K562 (cell line): Measurements from ENCODE around the gene DBNDD1. TPM values are rescaled to one million over a fixed set of nuclear protein-coding genes. Genes with fewer than 3 reads are reported as not detected.

Experiments used
- ATAC-seq: fragments of 200-7000 bp; cut with Tn5 transposase; 3 replicates; pipeline ENCODE4 v1.9.1; 2020; ENCODE audit warnings: moderate library complexity
- BruUV-seq: library from RNA; stranded (reverse); fragments of 400-500 nt; replicated peaks from 2 replicates; lab custom pipeline; 2021; lab: Mats Ljungman, UMichigan
- CTCF ChIA-PET: fragments of 300-600 bp; formaldehyde crosslinking; extraction: SDS; loops from one replicate; lab custom pipeline; 2021; ENCODE audit warnings: low intra/inter-chr PET ratio; lab: Yijun Ruan, JAX
- POLR2A ChIA-PET: fragments of 300-600, 350-650 bp; sonication (Branson Sonifier 250); formaldehyde crosslinking; extraction: SDS; loops from one replicate; lab custom pipeline; 2021; ENCODE audit warnings: antibody characterized with exemption, inconsistent platforms; lab: Yijun Ruan, JAX
- DNase-seq, 4 experiments: peaks; one replicate each; pipeline versions ENCODE4 v3.0.0 to v3.0.0-alpha.2; 2011 to 2018; ENCODE audit warnings: low spot score in 3 of 4, mixed read lengths in 3 of 4; ENCODE audit errors: extremely low read depth in 1 of 4
- FAIRE-seq: peaks from 2 replicates; lab custom pipeline; 2011; peaks lifted over from hg19 to GRCh38; lab: Jason Lieb, UNC
- H2AFZ ChIP-seq: 2 replicates; pipeline ENCODE4 v1.6.0; 2011; ENCODE audit warnings: low read depth, low read length, control low read depth, inconsistent platforms
- H3K27ac ChIP-seq: fragments of 200-600 bp; 3 replicates; pipeline ENCODE4 v1.8.0; 2011; ENCODE audit warnings: low read depth, mild to moderate bottlenecking, control low read depth, inconsistent platforms, low read length, moderate library complexity, mixed read lengths; ENCODE audit errors: extremely low read depth
- H3K27me3 ChIP-seq, 2 experiments: fragments of 300-600 bp in 1 of 2; 2 replicates in 1 of 2; 3 replicates in 1 of 2; pipeline versions ENCODE4 v1.6.0 to v1.8.0; 2011; ENCODE audit warnings: inconsistent platforms in 2 of 2, low read length in 2 of 2, mild to moderate bottlenecking in 1 of 2, mixed read lengths in 1 of 2, moderate library complexity in 1 of 2; ENCODE audit not compliant: control insufficient read depth in 2 of 2, insufficient read depth in 2 of 2
- H3K36me3 ChIP-seq: fragments of 300-600 bp; 3 replicates; pipeline ENCODE4 v1.8.0; 2011; ENCODE audit warnings: mild to moderate bottlenecking, low read length, inconsistent platforms; ENCODE audit not compliant: control insufficient read depth, insufficient read depth
- H3K4me1 ChIP-seq, 2 experiments: fragments of 200-600 bp in 1 of 2; replicated peaks in 1 of 2; 2 replicates in 1 of 2; 3 replicates in 1 of 2; pipeline versions ENCODE4 v1.5.1 to v1.8.0; 2011; ENCODE audit warnings: inconsistent platforms in 2 of 2, low read length in 2 of 2, mild to moderate bottlenecking in 1 of 2, mixed read lengths in 1 of 2, moderate library complexity in 1 of 2; ENCODE audit not compliant: control insufficient read depth in 2 of 2, insufficient read depth in 2 of 2
- H3K4me2 ChIP-seq: 2 replicates; pipeline ENCODE4 v1.6.1; 2011; ENCODE audit warnings: low read length, control low read depth, inconsistent platforms, mixed read lengths; ENCODE audit not compliant: insufficient read depth
- H3K4me3 ChIP-seq: fragments of 200-600 bp; sonication (generic), shearing (Covaris generic); 2 replicates; pipeline ENCODE4 v1.5.1; 2016; ENCODE audit warnings: control low read depth, inconsistent platforms
- H3K79me2 ChIP-seq: fragments of 200-600 bp; 3 replicates; pipeline ENCODE4 v1.8.0; 2011; ENCODE audit warnings: low read length, inconsistent platforms; ENCODE audit not compliant: control insufficient read depth, insufficient read depth
- H3K9ac ChIP-seq, 2 experiments: 2 replicates each; pipeline versions ENCODE4 v1.6.0 to v1.6.1; 2011; ENCODE audit warnings: low read depth in 2 of 2, low read length in 2 of 2, control low read depth in 1 of 2, inconsistent platforms in 1 of 2, mild to moderate bottlenecking in 1 of 2, mixed read lengths in 1 of 2; ENCODE audit not compliant: insufficient read depth in 1 of 2
- H3K9me1 ChIP-seq: one replicate; pipeline ENCODE4 v1.6.0; 2011; ENCODE audit warnings: inconsistent platforms, mild to moderate bottlenecking, low read length, moderate library complexity; ENCODE audit not compliant: control insufficient read depth, insufficient read depth
- H3K9me3 ChIP-seq: replicated peaks from 2 replicates; pipeline ENCODE4 v1.5.1; 2011; ENCODE audit warnings: low read depth, low read length, inconsistent platforms; ENCODE audit not compliant: control insufficient read depth, insufficient read depth
- H4K20me1 ChIP-seq: replicated peaks from 2 replicates; pipeline ENCODE4 v1.6.1; 2011; ENCODE audit warnings: low read length, inconsistent platforms, mixed read lengths; ENCODE audit not compliant: control insufficient read depth, insufficient read depth
- CTCF ChIP-seq, 3 experiments: IDR thresholded peaks in 2 of 3; conservative IDR thresholded peaks in 1 of 3; 2 replicates each; pipeline ENCODE4 v1.5.1; 2011 to 2012; ENCODE audit warnings: low read length in 3 of 3, mild to moderate bottlenecking in 3 of 3, control low read depth in 2 of 3, improper control_type of control experiment in 1 of 3, inconsistent platforms in 1 of 3, low read depth in 1 of 3, mixed read lengths in 1 of 3, moderate library complexity in 1 of 3; ENCODE audit not compliant: insufficient read depth in 2 of 3
- GABPB2 ChIP-seq: fragments of 250-450 bp; sonication (Bioruptor Pico); conservative IDR thresholded peaks from 2 replicates; pipeline ENCODE4 v1.5.1; 2021; ENCODE audit warnings: mild to moderate bottlenecking
- KLF1 ChIP-seq: fragments of 450-650 bp; IDR thresholded peaks from 2 replicates; pipeline ENCODE4 v1.6.1; 2016; ENCODE audit warnings: missing genetic modification characterization, missing compliant biosample characterization
- POLR2G ChIP-seq: fragments of 200-400 bp; formaldehyde crosslinking; IDR thresholded peaks from 2 replicates; pipeline ENCODE4 v1.6.1; 2017; ENCODE audit warnings: low read depth, mild to moderate bottlenecking, antibody characterized with exemption, low read length, moderate library complexity
- WGBS: fragments of 100-300 bp; shearing (Covaris generic); methylation state at CpG from one replicate; pipeline ENCODE4 v1.1.6; 2016; ENCODE audit warnings: low coverage, mixed read lengths; ENCODE audit not compliant: insufficient coverage; ENCODE audit errors: missing lambda C conversion rate; 5-methylcytosine and 5-hydroxymethylcytosine counted together
- in situ Hi-C: fragments of 300-500 bp; cut with MboI; formaldehyde crosslinking; loops from 4 replicates; pipeline ENCODE4 v1.15.0; 2018; ENCODE audit warnings: inconsistent platforms, mixed read lengths
- intact Hi-C: fragments of 100-400 bp; cut with micrococcal nuclease; formaldehyde crosslinking; loops from 2 replicates; pipeline ENCODE4 v1.14.2; 2022
- polyA plus RNA-seq, 8 experiments: library from polyadenylated mRNA; depleted of rRNA in 4 of 8; stranded (reverse) in 5 of 8; unstranded in 3 of 8; fragments of >200 nt; fragmentation: Nextera tagmentation in 2 of 8; fragmentation: Illumina TruSeq in 1 of 8; extraction: Ambion mirVana in 2 of 8; extraction: Trizol in 1 of 8; gene quantifications; 2 replicates each; pipeline versions ENCODE4 v1.2.1 to v1.2.3, GENCODE V29; 2011 to 2014; ENCODE audit warnings: inconsistent platforms in 1 of 8, missing spikeins in 1 of 8
- total RNA-seq, 7 experiments: library from RNA; depleted of rRNA in 6 of 7; stranded (reverse); fragments of >200 nt in 6 of 7; fragmentation: Illumina TruSeq in 2 of 7; extraction: Trizol in 2 of 7; gene quantifications; 2 replicates each; pipeline versions ENCODE4 v1.2.1 to v1.2.3, GENCODE V29; 2011 to 2021; ENCODE audit warnings: low replicate concordance in 1 of 7
- TF ChIP-seq, protein P1 (sequence below): sonication (generic); formaldehyde crosslinking; IDR thresholded peaks from 2 replicates; pipeline ENCODE4 v1.9.0; 2022; ENCODE audit warnings: mild to moderate bottlenecking, missing genetic modification reagents

DBNDD1 gene
- total and polyA plus RNA-seq, 9 of the 15 experiments (the other 6 are each of a cell fraction or from before 2014, with no cell fraction given) = 0.55 to 13.0 (median 5.8) TPM

- POLR2A ChIA-PET = interaction anchor here (0.6 to 1.4 kb wide), 3 partner anchors 9 to 973 kb away, joined by 3 to 4 read pairs (median 3); no protein-coding TSS in a partner anchor
- BruUV-seq = no TSS peak
- Histone ChIP-seq H3K9me1 (no peaks in the 10 kb centered on the region), H3K4me3 (no peak overlapping the region), H3K27me3 (no peaks in the 10 kb centered on the region), H3K9me3 (peaks cover 21% of the 10 kb centered on the region), H3K27ac (no peak overlapping the region), H2AFZ (no peak overlapping the region), H4K20me1 (peaks cover 6% of the 10 kb centered on the region), H3K79me2 (no peaks in the 10 kb centered on the region), H3K4me2 (no peak overlapping the region), H3K9ac (peak overlapping the region in 1 of 2 experiments; percentile 65; a peak in 2 of 4 replicates), H3K36me3 (peaks cover 26% of the 10 kb centered on the region), H3K4me1 (peaks cover 0 to 26% of the 10 kb centered on the region in 2 experiments; a peak in 3 of 5 replicates)
- in situ Hi-C loops = no loop called here
- intact Hi-C loops = no loop called here
- FAIRE-seq (no peak), DNase-seq (peak in 1 of 4 experiments; percentile 36), ATAC-seq (peak; percentile 43; the same call in 2 of the 3 replicates)
- WGBS = 78% methylated on average over 27 of the region's 38 CpGs
- TF ChIP-seq GABPB2 (CRISPR knock-in tag) = no peak
- TF ChIP-seq, protein P1, sequence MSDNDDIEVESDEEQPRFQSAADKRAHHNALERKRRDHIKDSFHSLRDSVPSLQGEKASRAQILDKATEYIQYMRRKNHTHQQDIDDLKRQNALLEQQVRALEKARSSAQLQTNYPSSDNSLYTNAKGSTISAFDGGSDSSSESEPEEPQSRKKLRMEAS (CRISPR knock-in tag) = 0 out of 2 replicates have a peak, but pooled peaks have one; percentile 27
- 0 out of 6 replicates have a peak, but pooled peaks of 2 of the 3 experiments have one; percentile 10 to 16 for TF ChIP-seq CTCF (IDR thresholded peaks at IDR 0.05 in 2 of 3, conservative IDR thresholded peaks at IDR 0.05 in 1 of 3; ENCODE audit: insufficient read depth in 2 of 3, low read depth in 1 of 3, low read length in 3 of 3)
- peak; percentile 18; the same call in 1 of the 2 replicates for TF ChIP-seq KLF1 (tag)
- TF ChIP-seq POLR2G = peak; percentile 9; the same call in 1 of the 2 replicates
- CTCF ChIA-PET = no interaction called here
Observed at GRCh38 chr16:89999831-90000574, 19.3 kb downstream of the DBNDD1 start.
